ENCODE results near the gene GLP2R. TPM values are rescaled to one million over a fixed set of nuclear protein-coding genes. Genes with fewer than 3 reads are reported as not detected.

GLP2R gene
- total RNA-seq, 1 experiment from 2014 or later = 0.08 TPM

- intact Hi-C loops (cut with micrococcal nuclease; ENCODE audit: unreplicated experiment) (no loop called here), in situ Hi-C loops (cut with HindIII; ENCODE audit: low pct_unique_long_range_greater_than_20kb, low sequenced_read_pairs) (no loop called here)
- CTCF ChIA-PET = no interaction called here
- no peak overlapping the region for H3K27ac ChIP-seq (ENCODE audit: low read length)
- TF ChIP-seq REST (IDR thresholded peaks at IDR 0.05; ENCODE audit: insufficient read depth in 1 of 2, low read depth in 2 of 2, low read length in 1 of 2) (no peak), POLR2AphosphoS5 (IDR thresholded peaks at IDR 0.05; ENCODE audit: low read depth, low read length) (no peak)
- H3K27me3 ChIP-seq (ENCODE audit: control insufficient read depth, insufficient read depth, low read length) = no peaks in the 10 kb centered on the region; the same call in 1 of the 2 replicates
- no peaks in the 10 kb centered on the region for H3K9me3 ChIP-seq (ENCODE audit: control insufficient read depth, insufficient read depth, low read depth, low read length)
- no peaks in the 10 kb centered on the region for H3K36me3 ChIP-seq (ENCODE audit: control insufficient read depth, insufficient read depth, low read length)
- ATAC-seq = peak; percentile 80
- DNase-seq (ENCODE audit: low read depth, low spot score) = no peak
- no TSS peak for BruUV-seq (replicated peaks)
- peaks cover 8% of the 10 kb centered on the region for H3K4me1 ChIP-seq (ENCODE audit: control insufficient read depth, insufficient read depth, low read length)
- POLR2A ChIA-PET = no interaction called here
- peak overlapping the region in 1 of 2 experiments; percentile 30; a peak in 2 of 4 replicates for H3K4me3 ChIP-seq (ENCODE audit: low read depth in 2 of 2, low read length in 2 of 2)
These were observed 23.4 kb upstream of the GLP2R start for GRCh38 chr17:9802294-9802693.

- DNase-seq (ENCODE audit: low read depth, low spot score) (no peak), ATAC-seq (peak; percentile 53)
- ChIA-PET POLR2A (no interaction called here), CTCF (no interaction called here)
- Histone ChIP-seq H3K27ac (ENCODE audit: low read length) (no peak overlapping the region), H3K4me3 (ENCODE audit: low read depth in 2 of 2, low read length in 2 of 2) (peak overlapping the region in 1 of 2 experiments; percentile 30; a peak in 2 of 4 replicates), H3K4me1 (ENCODE audit: control insufficient read depth, insufficient read depth, low read length) (peaks cover 8% of the 10 kb centered on the region), H3K27me3 (ENCODE audit: control insufficient read depth, insufficient read depth, low read length) (no peaks in the 10 kb centered on the region; the same call in 1 of the 2 replicates), H3K36me3 (ENCODE audit: control insufficient read depth, insufficient read depth, low read length) (no peaks in the 10 kb centered on the region), H3K9me3 (ENCODE audit: control insufficient read depth, insufficient read depth, low read depth, low read length) (no peaks in the 10 kb centered on the region)
- TF ChIP-seq TCF7L2 (IDR thresholded peaks at IDR 0.05; ENCODE audit: low read depth, low read length) (no peak), CTCF (IDR thresholded peaks at IDR 0.05) (no peak), SIN3A (IDR thresholded peaks at IDR 0.05; ENCODE audit: borderline replicate concordance, insufficient read depth, low read depth, low read length) (no peak), REST (IDR thresholded peaks at IDR 0.05; ENCODE audit: insufficient read depth in 1 of 2, low read depth in 2 of 2, low read length in 1 of 2) (no peak), POLR2AphosphoS5 (IDR thresholded peaks at IDR 0.05; ENCODE audit: low read depth, low read length) (no peak)
- intact Hi-C loops (cut with micrococcal nuclease; ENCODE audit: unreplicated experiment) = no loop called here
- no TSS peak for BruUV-seq (replicated peaks)
- in situ Hi-C loops (cut with HindIII; ENCODE audit: low pct_unique_long_range_greater_than_20kb, low sequenced_read_pairs) = no loop called here
These were observed 23.0 kb upstream of the GLP2R start for GRCh38 chr17:9802697-9803096.

Data from Panc1 (cell line).